M059J (cell line): Measurements from ENCODE around the gene FBXO42. TPM values are rescaled to one million over a fixed set of nuclear protein-coding genes. Genes with fewer than 3 reads are reported as not detected.
A peak's percentile ranks its signal among the peaks of the same experiment; 100 is the strongest.
"Not testable (repeated sequence)": the region's sequence is repeated elsewhere in the genome, so short reads cannot be mapped to it uniquely, and the experiment has no call there.

Source experiments
- DNase-seq: peaks from one replicate; pipeline ENCODE4 v3.0.0-alpha.2; 2012; ENCODE audit warnings: low read depth
- total RNA-seq: library from RNA; depleted of rRNA; stranded (reverse); fragments of >200 nt; shearing (Covaris generic); gene quantifications from 2 replicates; pipeline ENCODE4 v1.2.3, GENCODE V29; 2014

Gene FBXO42
- total RNA-seq, 1 experiment from 2014 or later, result 29.2 TPM

- DNase-seq, result no peak
Observed at GRCh38 chr1:16372535-16373285, 20.4 kb upstream of the FBXO42 start.

DNA sequence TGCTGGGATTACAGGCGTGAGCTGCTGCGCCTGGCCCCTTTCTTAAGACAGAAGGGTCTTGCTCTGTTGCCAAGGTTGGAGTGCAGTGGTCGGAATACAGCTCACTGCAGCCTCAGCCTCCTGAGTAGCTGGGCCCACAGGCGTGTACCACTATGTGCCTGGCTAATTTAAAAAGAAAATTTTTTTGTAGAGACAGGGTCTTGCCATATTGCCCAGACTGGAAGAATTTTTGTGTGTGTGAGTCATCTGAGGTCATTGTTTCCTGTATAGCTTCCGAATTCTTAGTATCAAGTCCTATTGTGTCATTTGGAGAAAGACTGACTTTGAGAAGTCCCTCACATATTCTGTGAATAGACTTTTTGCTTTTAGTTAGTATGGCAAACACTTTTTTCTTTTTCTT lies 19.4 kb upstream of the FBXO42 start:
- DNase-seq, result peak; percentile 80

GRCh38 chr1:16369821-16370220 lies 17.5 kb upstream of the FBXO42 start:
- DNase-seq, result no peak

DNA sequence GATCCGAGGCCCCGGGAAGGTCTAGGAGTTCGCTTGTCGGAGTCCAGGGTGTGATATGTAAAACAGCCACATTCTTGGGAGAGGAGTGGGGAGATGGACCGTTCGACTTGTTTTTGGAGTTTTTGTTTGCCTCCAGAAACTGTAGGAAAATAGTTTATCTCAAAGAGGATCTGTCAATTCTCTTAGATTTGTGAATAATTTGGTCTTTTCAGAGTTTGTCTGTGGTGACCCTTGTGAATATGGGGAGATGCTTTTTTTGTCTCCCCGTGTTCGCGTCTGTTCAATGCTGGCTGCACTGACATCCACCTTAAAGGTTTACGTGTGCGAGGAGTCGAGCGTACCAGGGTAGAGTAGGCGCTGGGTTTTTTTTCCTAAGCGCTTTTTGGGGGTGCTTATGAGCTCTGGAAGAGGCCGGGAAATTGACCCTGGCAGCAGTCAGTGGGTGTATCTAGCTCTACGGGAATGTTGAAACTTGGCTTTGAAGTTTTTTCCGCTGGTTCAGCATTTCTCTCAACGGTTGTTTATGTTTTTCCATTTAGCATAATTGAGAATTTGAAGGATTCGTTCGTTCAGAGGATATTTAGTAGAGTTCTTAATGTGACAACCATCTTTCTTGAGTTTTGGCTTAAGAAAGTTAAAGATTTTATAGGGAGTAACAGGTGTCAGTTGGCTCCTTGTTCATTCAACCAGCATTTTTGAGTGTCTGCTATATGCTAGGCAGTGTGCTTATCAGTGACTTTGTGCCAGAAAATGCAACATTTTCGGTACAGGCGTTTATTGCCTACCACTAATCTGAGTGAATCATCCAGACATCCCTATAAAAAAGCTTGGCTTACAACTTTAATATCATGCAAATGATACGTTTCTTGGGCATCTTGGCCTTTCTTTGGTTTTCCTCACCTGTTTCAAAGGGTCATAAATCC lies 15.9 kb upstream of the FBXO42 start:
- peak; percentile 81 for DNase-seq

DNA sequence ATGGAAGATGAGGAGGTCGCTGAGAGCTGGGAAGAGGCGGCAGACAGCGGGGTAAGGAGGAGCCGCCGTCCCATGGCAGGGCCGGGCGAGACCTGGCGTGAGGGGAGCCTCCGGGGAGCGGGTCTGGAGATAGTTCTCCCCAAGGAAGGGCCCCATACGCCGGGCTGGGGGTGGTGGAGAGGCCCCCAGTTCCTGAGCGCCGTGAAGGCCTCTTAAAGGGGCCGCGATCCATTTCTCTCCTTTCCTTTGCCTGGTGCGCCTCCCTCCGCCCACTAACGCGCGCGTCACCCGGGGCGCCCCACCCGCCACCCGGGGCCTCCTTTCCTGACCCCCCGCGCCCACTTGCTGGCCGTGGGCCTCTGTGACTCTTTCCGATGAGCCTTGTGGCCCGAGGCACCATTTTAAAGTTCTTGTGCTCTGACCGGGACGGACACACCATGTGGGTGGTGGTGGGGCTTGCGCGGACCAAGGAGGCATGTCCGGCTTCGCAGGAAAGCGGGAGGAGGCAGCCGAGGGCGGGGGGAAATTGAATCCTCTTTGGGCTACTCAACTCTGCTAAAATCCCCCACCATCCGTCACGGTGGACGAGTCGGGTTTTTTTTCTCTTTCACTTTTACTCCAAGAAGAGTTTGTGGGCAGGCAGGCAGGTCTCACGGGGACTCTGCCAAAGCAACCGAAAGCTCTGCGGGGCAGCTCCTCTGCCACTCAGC lies 15.1 kb upstream of the FBXO42 start:
- peak; percentile 86 for DNase-seq

DNA sequence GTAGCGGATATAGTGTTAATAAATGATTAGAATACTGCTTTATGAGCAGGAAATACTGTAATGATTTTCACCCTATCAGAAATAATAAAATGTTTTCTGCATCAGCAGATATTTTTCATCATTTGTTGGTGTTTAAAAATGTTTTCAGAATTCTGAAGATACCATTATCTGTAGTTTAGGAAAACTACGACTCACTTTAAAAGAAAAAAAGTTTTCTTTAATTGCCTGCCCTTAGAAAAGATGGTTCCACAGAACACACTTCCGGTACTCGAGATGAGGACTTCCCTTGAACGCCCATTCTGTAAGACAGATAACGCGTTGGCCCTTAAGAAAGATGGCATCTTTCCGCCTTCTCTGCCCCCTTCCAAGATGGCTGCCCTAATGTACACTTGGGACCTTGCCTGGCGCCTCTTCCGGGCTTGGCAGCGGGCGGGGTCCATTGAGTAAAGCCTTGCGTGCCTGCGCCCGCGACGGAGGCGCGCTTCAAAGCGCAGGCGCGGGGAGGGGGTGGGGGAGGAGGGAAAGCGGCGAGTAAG lies 14.5 kb upstream of the FBXO42 start, which contains the start of gene SZRD1:
Gene SZRD1 (plus strand): TSS at position 521 of the 536 bp plus-strand sequence. CDS start 16 bp downstream, outside the sequence.
- DNase-seq, result peak; percentile 99

GRCh38 chr1:16365146-16365498 lies 12.8 kb upstream of the FBXO42 start:
- DNase-seq, result not testable (repeated sequence)

DNA sequence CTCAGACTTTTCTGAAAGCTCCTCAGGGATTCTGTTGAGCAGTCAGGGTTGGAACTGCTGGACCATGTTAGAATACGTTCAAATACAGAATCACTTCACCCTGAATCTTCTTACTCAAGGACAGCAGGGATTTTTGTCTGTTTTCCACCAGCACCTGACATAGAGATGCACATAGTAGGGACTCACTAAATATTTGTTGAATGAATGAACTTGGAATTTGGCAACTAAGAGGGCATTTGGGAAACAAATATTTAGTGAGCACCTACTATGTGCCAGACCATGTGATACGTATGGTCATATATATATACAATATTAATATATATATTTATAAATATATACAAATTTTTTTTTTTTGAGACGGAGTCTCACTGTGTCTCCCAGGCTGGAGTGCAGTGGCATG lies 4.6 kb upstream of the FBXO42 start:
- DNase-seq, result no peak

GRCh38 chr1:16354619-16355018 lies 2.3 kb upstream of the FBXO42 start:
- no peak for DNase-seq

- DNase-seq, result peak; percentile 15
Observed at GRCh38 chr1:16352842-16353535, 709 bp upstream of the FBXO42 start.

DNA sequence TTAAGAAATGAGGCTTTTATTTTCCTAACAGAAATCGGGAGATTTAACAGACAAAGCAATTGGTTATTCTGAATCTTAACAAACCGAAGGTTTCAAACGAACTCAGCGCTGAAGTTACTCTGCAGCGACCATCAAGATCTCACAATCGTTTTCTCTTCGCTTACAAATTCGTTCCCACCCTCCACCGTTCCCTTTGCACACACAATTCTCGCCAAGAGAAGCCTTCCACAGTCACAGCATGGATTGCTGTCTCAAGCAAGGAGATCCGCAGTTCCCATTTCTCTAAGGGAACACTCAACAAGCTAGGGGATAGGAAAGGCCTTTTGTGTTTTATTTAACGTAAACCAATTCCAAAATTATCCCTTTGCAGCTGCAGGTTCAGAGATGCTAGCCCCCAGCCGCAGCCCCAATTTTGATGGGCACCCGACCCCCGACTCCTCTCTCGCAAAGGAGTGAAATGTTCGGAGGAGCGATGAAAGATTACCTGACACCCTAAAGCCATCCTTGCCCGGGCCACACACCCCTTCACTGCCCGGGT lies 755 bp downstream of the FBXO42 start:
- peak; percentile 44 for DNase-seq

DNA sequence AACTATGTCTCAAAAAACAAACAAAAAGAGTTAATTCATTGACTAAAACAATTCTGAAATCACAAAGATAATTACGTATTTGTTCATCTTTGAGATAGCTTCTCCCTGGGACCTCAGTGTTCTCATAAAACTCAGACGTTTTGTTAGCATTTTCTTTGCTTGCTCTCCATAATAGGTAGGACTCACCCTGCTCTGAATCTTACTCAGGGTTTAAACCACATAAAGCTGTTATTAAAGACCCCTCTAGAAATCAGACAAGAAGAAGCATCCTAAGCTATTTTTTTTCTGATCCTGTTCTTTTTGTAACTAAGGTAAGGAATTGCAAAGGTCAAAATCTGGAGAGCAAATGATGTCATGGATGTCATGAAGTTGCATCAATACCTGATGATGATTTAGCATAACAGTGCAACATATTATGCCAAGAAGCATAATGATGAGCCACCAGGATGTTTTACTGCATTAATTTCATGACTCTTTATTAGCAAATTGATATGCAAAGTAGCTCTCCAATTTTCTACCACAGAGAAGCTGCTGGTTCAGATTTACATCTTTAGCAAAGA lies 2.4 kb downstream of the FBXO42 start:
- no peak for DNase-seq

- DNase-seq, result peak; percentile 87
Observed at GRCh38 chr1:16348414-16349182, 3.7 kb downstream of the FBXO42 start.

DNA sequence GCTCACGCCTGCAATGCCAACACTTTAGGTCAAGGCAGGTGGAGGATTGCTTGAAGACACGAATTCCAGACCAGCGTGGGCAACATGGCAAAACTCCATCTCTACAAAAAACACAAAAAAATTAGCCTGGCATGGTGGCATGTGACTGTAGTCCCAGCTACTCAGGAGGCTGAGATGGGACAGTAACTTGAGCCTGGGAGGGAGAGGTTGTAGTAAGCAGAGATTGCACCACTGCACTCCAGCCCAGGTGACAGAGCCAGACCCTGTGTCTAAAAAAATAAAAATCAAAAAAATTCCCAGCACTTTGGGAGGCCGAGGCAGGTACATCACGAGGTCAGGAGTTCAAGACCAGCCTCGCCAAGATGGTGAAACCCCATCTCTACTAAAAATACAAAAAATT lies 9.0 kb downstream of the FBXO42 start:
- not testable (repeated sequence) for DNase-seq

DNA sequence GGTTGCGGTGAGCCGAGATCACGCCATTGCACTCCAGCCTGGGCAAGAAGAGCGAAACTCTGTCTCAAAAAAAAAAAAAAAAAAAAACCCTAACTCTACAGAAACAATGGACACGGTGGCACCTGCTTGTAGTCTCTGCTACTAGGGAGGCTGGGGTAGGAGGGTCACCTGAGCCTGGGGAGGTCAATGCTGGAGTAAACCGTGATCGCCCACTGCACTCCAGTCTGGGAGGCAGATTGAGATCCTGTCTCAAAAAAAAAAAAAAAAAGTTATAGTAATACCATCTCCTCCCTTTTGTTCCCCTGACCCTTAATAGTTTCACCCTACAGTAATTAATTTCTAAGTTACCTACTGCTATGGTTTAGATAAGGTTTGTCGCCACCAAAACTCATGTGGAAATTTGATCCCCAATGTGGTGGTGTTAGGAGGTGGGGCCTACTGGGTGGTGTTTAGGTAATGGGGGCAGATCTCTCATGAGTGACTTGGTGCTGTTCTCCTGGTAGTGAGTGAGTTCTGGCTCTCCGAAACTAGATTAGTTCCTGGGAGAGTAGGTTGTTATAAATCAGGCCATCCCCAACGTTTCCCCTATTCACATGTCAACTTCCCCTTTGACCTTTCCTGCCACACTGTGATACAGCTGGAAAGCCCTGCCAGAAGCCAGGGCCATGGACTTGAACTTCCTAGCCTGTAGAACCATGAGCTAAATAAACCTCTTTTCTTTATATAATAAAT lies 9.8 kb downstream of the FBXO42 start:
- no peak for DNase-seq

GRCh38 chr1:16340673-16341072 lies 11.6 kb downstream of the FBXO42 start:
- DNase-seq, result no peak

DNA sequence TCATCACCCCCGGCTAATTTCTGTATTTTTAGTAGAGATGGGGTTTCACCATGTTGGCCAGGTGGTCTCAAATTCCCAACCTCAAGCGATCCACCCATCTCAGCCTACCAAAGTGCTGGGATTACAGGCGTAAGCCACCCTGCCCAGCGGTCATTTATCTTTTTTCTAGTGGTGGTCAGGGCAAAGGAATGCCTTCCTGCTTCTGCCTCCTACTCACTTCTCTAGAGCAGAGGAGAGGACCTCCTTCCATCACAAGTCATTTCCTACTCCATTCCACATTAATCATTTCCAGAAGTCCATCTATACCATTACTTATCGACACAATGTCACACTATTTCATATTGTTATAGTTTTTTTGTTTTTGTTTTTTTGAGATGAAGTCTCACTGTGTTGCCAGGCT lies 13.3 kb downstream of the FBXO42 start:
- DNase-seq, result no peak

DNA sequence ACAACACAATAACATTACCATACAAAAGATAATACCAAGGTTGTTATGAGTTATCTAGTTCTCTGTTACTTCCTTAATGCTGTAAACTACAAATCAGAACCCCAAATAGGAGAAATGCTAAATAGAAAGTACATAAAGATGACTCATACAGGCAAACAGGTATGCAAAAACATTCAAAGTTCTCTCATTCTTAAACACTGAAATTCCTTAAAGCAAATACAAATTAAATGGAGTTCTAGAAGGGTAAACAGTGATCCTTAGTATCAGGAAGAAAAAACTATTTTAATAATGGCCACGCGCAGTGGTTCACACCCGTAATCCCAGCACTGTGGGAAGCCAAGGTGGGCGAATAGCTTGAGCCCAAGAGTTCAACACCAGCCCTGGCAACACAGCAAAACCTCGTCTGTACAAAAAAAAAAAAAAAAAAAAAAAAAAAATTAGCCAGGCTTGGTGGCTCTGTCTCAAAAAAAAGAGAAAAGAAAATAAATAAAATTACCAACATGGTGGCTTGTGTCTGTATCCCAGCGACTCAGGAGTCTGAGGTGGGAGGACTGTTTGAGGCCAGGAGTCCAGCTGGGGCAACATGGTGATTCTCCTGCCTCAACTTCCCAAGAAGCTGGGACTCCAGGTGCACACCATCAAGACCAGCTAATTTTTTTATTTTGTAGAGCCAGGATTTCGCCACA lies 17.5 kb downstream of the FBXO42 start:
- DNase-seq, result peak; percentile 5
